HG02852 (cell line): ENCODE measurements around the gene GRM5.
"Not testable (repeated sequence)": the region's sequence is repeated elsewhere in the genome, so short reads cannot be mapped to it uniquely, and the experiment has no call there.

Source experiments
- ATAC-seq: cut with Tn5 transposase; IDR thresholded peaks from one replicate; pipeline ENCODE4 v1.9.1; 2021; ENCODE audit warnings: mild to moderate bottlenecking, moderate library complexity; ENCODE audit not compliant: unreplicated experiment

Gene GRM5

GRCh38 chr11:88552379-88553062 lies 513.3 kb downstream of the GRM5 start:
- ATAC-seq: peak; percentile 92

DNA sequence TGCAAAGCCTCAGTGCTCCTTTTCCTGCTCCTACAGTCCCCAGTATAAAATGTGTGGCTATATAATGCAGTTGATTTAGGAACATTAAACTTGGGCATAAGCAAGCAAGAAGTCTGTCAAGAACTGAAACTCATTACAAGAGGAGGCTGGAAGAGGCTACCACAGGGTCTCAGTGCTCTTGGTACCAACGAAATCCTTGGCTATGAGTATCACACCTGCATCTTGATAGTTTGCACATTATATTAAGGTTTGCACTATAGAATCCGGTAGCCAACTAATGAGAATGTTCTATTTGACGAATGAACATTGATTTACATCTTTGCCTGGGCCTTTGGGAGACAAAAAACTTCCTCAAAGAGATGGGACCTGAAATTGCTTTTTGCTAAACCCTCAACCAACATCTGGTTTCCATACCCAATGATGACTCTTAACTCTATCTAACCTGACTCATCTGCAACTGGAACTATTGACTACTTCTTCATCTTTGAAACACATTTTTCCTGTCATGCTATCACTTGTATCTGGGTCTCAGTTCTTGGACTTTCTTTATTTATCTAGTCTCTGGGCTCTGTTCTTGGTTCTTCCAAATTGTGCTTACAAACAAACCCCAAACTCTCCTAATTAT lies 521.0 kb downstream of the GRM5 start:
- ATAC-seq: peak; percentile 13

GRCh38 chr11:88543902-88544655 lies 521.7 kb downstream of the GRM5 start:
- ATAC-seq: peak; percentile 100

GRCh38 chr11:88541006-88541405 lies 524.8 kb downstream of the GRM5 start:
- ATAC-seq: no peak

DNA sequence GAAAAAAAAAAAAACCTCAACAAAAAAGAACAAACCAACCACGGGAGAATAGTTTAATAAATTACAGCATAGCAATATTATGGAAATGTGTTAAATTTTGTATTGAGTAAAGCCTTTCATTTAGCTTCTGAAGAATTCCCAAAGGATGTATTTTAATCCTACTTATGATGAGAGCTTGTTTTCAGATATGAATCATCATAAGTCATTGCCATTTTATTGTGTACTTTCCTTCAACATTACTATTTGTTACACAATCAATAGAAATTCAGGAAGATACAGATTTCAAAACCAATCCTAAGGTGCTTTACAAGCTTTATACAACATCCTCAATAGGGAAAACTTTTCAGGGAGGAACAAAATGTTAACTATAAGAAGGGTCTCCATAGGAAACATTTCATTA lies 527.7 kb downstream of the GRM5 start:
- ATAC-seq: no peak

- ATAC-seq: no peak
Measured at GRCh38 chr11:88537613-88538012, 528.2 kb downstream of the GRM5 start.

GRCh38 chr11:88536616-88537265 lies 529.0 kb downstream of the GRM5 start:
- ATAC-seq: no peak

DNA sequence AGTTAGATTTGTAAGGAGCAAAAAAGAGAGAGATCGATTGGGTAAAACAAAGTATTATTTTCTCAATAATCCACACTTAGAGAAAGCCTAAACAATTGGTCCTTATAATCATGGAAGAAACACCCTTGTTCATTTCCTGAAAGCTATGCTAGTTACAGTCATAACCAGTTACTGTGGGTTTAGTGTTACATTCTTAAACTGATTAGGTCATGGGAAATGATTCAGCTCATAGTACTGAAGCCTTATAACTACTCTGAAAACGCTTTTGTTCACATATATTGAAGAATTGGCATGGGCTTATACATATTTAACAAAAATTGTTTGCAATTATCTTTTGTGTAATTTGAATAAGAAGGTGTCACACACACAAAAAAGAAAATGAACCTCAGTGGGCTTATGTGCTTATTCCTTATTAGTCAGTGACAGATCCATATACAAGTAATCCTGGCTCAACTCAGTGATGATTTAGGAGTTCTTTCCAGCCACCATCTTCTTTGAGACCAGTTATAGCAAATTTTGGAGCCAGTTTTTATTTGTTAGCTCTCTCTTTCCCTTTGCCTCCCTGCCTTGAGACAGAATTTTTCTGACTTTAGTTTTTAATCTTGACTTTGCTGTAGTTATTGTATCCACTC lies 529.8 kb downstream of the GRM5 start:
- peak; percentile 93 for ATAC-seq

GRCh38 chr11:88535266-88535665 lies 530.5 kb downstream of the GRM5 start:
- no peak for ATAC-seq

- ATAC-seq: not testable (repeated sequence)
Measured at GRCh38 chr11:88534706-88535105, 531.1 kb downstream of the GRM5 start.

GRCh38 chr11:88534185-88534584 lies 531.6 kb downstream of the GRM5 start:
- no peak for ATAC-seq

- ATAC-seq: no peak
Measured at GRCh38 chr11:88533001-88533400, 532.8 kb downstream of the GRM5 start.

DNA sequence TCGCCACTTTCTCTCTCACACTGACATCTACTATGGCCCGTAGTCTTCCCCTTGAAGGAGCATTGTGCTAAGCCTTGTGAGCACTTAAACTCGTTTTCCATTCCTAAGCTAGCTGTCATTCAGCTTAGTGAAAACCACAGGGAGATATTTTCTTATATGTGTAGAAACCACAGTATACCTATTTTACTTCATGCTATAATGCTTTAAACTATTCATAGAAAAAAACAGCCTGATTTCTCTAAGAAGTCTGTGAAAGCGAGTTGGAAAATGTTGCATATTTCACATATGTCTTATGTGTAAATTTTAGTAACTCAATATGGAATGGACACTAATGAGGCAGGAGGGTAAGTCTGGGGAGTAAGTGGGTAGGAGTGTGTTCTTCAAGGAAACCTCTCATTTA lies 534.0 kb downstream of the GRM5 start:
- no peak for ATAC-seq

- ATAC-seq: no peak
Measured at GRCh38 chr11:88529426-88529825, 536.4 kb downstream of the GRM5 start.

- ATAC-seq: no peak
Measured at GRCh38 chr11:88523386-88524071, 542.3 kb downstream of the GRM5 start.

- ATAC-seq: no peak
Measured at GRCh38 chr11:88522624-88523385, 543.0 kb downstream of the GRM5 start.

DNA sequence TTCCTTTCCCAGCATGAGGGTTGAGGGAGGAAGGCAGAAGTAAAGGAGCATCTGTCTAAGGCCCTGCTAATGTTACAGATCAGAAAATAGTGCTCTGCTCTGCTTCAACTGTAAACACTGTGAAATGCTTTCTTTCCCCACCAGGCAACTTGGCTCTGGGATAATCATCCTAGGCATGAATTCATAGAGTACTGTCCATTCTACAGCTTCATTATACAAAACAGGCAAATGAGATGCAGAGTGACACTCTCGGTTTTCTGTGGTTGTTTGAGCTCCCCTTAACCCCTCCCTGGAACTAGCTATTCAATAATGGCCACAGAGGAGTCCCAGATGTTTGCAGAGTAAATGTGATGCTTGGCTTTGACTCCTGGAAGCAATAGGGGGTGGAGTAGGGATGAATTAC lies 544.0 kb downstream of the GRM5 start:
- ATAC-seq: no peak

DNA sequence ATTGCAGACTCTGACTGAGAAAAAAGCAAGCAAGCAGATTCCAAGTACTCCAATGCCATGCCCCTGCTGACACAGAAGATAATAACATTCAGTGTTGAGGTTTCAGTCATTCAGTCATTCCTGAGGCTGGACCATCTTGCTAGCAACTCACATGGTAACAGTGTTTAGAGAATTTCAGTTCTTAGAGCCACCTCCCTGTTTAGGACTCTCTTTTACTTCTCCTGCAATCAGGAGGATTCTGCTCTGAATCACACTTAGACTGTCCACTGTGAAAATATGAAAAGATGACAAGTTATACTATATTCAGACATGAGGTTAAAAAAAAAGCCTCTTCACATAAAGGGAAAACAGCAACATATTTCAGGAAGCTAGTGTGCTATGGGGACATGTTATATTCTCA lies 544.4 kb downstream of the GRM5 start:
- ATAC-seq: no peak

GRCh38 chr11:88520391-88520790 lies 545.4 kb downstream of the GRM5 start:
- no peak for ATAC-seq

GRCh38 chr11:88515002-88515401 lies 550.8 kb downstream of the GRM5 start:
- no peak for ATAC-seq
